K562 (cell line): ENCODE measurements around the gene GOLGA5. TPM values are rescaled to one million over a fixed set of nuclear protein-coding genes. Genes with fewer than 3 reads are reported as not detected.

Source experiments
- CTBP1 ChIP-seq: fragments of 450-650 bp; IDR thresholded peaks from 2 replicates; pipeline ENCODE4 v1.6.1; 2016; ENCODE audit warnings: borderline replicate concordance
- EGR1 ChIP-seq: fragments of 450-650 bp; conservative IDR thresholded peaks from 2 replicates; pipeline ENCODE4 v1.6.1; 2017; ENCODE audit warnings: mild to moderate bottlenecking
- FIP1L1 ChIP-seq: fragments of 200-400 bp; formaldehyde crosslinking; IDR thresholded peaks from 2 replicates; pipeline ENCODE4 v1.6.1; 2018; ENCODE audit warnings: mild to moderate bottlenecking, low read depth, low read length; ENCODE audit not compliant: poor library complexity, severe bottlenecking
- HCFC1 ChIP-seq: IDR thresholded peaks from 2 replicates; pipeline ENCODE4 v1.6.1; 2012; ENCODE audit warnings: low read depth, low read length, improper control_type of control experiment
- NR1H2 ChIP-seq: sonication (generic); formaldehyde crosslinking; IDR thresholded peaks from 2 replicates; pipeline ENCODE4 v1.4.0; 2020; ENCODE audit warnings: mild to moderate bottlenecking, missing genetic modification reagents
- NRF1 ChIP-seq, 2 experiments: fragments of 450-650 bp; IDR thresholded peaks in 1 of 2; conservative IDR thresholded peaks in 1 of 2; 2 replicates each; pipeline ENCODE4 v1.6.1; 2014; ENCODE audit warnings: mild to moderate bottlenecking in 2 of 2
- POLR2G ChIP-seq: fragments of 200-400 bp; formaldehyde crosslinking; IDR thresholded peaks from 2 replicates; pipeline ENCODE4 v1.6.1; 2017; ENCODE audit warnings: low read depth, mild to moderate bottlenecking, antibody characterized with exemption, low read length, moderate library complexity
- PTTG1 ChIP-seq: fragments of 450-650 bp; IDR thresholded peaks from 2 replicates; pipeline ENCODE4 v1.6.1; 2016; ENCODE audit warnings: low read depth, mild to moderate bottlenecking, missing genetic modification characterization, missing compliant biosample characterization
- ZNF143 ChIP-seq: sonication (generic); formaldehyde crosslinking; IDR thresholded peaks from 2 replicates; pipeline ENCODE4 v1.9.0; 2022; ENCODE audit warnings: mild to moderate bottlenecking, missing genetic modification reagents
- polyA plus RNA-seq, 8 experiments: library from polyadenylated mRNA; depleted of rRNA in 4 of 8; stranded (reverse) in 5 of 8; unstranded in 3 of 8; fragments of >200 nt; fragmentation: Nextera tagmentation in 2 of 8; fragmentation: Illumina TruSeq in 1 of 8; extraction: Ambion mirVana in 2 of 8; extraction: Trizol in 1 of 8; gene quantifications; 2 replicates each; pipeline versions ENCODE4 v1.2.1 to v1.2.3, GENCODE V29; 2011 to 2014; ENCODE audit warnings: inconsistent platforms in 1 of 8, missing spikeins in 1 of 8
- total RNA-seq, 7 experiments: library from RNA; depleted of rRNA in 6 of 7; stranded (reverse); fragments of >200 nt in 6 of 7; fragmentation: Illumina TruSeq in 2 of 7; extraction: Trizol in 2 of 7; gene quantifications; 2 replicates each; pipeline versions ENCODE4 v1.2.1 to v1.2.3, GENCODE V29; 2011 to 2021; ENCODE audit warnings: low replicate concordance in 1 of 7
- TF ChIP-seq, protein P1 (sequence below): fragments of 450-650 bp; IDR thresholded peaks from 2 replicates; pipeline ENCODE4 v1.6.1; 2016; ENCODE audit warnings: mild to moderate bottlenecking, moderate library complexity
- TF ChIP-seq, protein P2 (sequence below), 2 experiments: fragments of 450-650 bp; IDR thresholded peaks; 2 replicates each; pipeline ENCODE4 v1.6.1; 2018; ENCODE audit warnings: mild to moderate bottlenecking in 2 of 2, low read depth in 1 of 2; ENCODE audit not compliant: partially characterized antibody in 2 of 2

The GOLGA5 gene
- total and polyA plus RNA-seq, 9 of the 15 experiments (the other 6 are each of a cell fraction or from before 2014, with no cell fraction given), result 5.7 to 19.6 (median 12.7) TPM

DNA sequence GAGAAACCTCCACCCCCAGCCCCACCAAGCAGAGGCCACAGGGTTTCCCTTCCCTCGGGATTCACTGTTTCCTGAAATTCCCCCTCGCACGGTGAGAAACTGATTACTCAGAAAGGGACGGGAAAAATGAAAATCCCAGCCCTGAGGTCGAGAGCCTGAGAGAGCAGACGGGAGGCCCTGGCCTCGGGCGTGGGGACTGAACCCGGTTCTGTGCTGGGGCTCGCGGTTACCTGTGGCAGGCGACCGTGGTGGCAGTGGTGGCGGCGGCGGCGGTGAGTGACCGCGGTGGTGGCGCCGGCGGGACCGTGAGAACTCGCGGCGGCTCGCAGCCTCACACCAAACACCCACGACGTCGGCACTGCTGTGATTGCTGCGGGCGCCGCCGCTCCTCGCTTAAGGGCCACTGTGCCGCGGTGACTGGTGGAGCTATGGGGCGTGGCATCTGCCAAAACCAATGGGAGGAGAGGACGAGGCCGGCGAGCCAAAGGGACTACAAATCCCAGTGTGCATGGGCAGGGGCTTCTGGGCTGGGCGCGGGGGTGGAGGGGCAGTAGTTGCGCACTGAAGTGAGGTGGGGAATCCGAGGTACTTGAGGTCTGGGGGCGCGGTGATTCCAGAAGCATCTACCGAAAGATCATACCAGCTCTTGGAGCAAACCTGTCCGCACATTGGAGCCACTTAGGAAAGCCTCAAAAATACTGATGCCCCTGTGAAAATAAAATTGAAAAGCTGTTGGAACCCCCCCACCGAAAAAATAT, 45.7 kb upstream of the GOLGA5 start, which contains the start of gene LGMN (continued):
- TF ChIP-seq, protein P1, sequence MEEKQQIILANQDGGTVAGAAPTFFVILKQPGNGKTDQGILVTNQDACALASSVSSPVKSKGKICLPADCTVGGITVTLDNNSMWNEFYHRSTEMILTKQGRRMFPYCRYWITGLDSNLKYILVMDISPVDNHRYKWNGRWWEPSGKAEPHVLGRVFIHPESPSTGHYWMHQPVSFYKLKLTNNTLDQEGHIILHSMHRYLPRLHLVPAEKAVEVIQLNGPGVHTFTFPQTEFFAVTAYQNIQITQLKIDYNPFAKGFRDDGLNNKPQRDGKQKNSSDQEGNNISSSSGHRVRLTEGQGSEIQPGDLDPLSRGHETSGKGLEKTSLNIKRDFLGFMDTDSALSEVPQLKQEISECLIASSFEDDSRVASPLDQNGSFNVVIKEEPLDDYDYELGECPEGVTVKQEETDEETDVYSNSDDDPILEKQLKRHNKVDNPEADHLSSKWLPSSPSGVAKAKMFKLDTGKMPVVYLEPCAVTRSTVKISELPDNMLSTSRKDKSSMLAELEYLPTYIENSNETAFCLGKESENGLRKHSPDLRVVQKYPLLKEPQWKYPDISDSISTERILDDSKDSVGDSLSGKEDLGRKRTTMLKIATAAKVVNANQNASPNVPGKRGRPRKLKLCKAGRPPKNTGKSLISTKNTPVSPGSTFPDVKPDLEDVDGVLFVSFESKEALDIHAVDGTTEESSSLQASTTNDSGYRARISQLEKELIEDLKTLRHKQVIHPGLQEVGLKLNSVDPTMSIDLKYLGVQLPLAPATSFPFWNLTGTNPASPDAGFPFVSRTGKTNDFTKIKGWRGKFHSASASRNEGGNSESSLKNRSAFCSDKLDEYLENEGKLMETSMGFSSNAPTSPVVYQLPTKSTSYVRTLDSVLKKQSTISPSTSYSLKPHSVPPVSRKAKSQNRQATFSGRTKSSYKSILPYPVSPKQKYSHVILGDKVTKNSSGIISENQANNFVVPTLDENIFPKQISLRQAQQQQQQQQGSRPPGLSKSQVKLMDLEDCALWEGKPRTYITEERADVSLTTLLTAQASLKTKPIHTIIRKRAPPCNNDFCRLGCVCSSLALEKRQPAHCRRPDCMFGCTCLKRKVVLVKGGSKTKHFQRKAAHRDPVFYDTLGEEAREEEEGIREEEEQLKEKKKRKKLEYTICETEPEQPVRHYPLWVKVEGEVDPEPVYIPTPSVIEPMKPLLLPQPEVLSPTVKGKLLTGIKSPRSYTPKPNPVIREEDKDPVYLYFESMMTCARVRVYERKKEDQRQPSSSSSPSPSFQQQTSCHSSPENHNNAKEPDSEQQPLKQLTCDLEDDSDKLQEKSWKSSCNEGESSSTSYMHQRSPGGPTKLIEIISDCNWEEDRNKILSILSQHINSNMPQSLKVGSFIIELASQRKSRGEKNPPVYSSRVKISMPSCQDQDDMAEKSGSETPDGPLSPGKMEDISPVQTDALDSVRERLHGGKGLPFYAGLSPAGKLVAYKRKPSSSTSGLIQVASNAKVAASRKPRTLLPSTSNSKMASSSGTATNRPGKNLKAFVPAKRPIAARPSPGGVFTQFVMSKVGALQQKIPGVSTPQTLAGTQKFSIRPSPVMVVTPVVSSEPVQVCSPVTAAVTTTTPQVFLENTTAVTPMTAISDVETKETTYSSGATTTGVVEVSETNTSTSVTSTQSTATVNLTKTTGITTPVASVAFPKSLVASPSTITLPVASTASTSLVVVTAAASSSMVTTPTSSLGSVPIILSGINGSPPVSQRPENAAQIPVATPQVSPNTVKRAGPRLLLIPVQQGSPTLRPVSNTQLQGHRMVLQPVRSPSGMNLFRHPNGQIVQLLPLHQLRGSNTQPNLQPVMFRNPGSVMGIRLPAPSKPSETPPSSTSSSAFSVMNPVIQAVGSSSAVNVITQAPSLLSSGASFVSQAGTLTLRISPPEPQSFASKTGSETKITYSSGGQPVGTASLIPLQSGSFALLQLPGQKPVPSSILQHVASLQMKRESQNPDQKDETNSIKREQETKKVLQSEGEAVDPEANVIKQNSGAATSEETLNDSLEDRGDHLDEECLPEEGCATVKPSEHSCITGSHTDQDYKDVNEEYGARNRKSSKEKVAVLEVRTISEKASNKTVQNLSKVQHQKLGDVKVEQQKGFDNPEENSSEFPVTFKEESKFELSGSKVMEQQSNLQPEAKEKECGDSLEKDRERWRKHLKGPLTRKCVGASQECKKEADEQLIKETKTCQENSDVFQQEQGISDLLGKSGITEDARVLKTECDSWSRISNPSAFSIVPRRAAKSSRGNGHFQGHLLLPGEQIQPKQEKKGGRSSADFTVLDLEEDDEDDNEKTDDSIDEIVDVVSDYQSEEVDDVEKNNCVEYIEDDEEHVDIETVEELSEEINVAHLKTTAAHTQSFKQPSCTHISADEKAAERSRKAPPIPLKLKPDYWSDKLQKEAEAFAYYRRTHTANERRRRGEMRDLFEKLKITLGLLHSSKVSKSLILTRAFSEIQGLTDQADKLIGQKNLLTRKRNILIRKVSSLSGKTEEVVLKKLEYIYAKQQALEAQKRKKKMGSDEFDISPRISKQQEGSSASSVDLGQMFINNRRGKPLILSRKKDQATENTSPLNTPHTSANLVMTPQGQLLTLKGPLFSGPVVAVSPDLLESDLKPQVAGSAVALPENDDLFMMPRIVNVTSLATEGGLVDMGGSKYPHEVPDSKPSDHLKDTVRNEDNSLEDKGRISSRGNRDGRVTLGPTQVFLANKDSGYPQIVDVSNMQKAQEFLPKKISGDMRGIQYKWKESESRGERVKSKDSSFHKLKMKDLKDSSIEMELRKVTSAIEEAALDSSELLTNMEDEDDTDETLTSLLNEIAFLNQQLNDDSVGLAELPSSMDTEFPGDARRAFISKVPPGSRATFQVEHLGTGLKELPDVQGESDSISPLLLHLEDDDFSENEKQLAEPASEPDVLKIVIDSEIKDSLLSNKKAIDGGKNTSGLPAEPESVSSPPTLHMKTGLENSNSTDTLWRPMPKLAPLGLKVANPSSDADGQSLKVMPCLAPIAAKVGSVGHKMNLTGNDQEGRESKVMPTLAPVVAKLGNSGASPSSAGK, result 0 out of 2 replicates have a peak, but pooled peaks have one; percentile 60
- TF ChIP-seq CTBP1 (peak; percentile 39; the same call in 1 of the 2 replicates), PTTG1 (tag) (no peak), NR1H2 (CRISPR knock-in tag) (no peak), EGR1 (peak; percentile 67; the same call in 1 of the 2 replicates), HCFC1 (peak; percentile 71), FIP1L1 (no peak), ZNF143 (CRISPR knock-in tag) (peak; percentile 72), NRF1 (conservative IDR thresholded peaks at IDR 0.05 in 1 of 2, IDR thresholded peaks at IDR 0.05 in 1 of 2) (peak in 1 of 2 experiments; percentile 48; a peak in 2 of 4 replicates), POLR2G (peak; percentile 46; the same call in 1 of the 2 replicates)
- TF ChIP-seq, protein P2, sequence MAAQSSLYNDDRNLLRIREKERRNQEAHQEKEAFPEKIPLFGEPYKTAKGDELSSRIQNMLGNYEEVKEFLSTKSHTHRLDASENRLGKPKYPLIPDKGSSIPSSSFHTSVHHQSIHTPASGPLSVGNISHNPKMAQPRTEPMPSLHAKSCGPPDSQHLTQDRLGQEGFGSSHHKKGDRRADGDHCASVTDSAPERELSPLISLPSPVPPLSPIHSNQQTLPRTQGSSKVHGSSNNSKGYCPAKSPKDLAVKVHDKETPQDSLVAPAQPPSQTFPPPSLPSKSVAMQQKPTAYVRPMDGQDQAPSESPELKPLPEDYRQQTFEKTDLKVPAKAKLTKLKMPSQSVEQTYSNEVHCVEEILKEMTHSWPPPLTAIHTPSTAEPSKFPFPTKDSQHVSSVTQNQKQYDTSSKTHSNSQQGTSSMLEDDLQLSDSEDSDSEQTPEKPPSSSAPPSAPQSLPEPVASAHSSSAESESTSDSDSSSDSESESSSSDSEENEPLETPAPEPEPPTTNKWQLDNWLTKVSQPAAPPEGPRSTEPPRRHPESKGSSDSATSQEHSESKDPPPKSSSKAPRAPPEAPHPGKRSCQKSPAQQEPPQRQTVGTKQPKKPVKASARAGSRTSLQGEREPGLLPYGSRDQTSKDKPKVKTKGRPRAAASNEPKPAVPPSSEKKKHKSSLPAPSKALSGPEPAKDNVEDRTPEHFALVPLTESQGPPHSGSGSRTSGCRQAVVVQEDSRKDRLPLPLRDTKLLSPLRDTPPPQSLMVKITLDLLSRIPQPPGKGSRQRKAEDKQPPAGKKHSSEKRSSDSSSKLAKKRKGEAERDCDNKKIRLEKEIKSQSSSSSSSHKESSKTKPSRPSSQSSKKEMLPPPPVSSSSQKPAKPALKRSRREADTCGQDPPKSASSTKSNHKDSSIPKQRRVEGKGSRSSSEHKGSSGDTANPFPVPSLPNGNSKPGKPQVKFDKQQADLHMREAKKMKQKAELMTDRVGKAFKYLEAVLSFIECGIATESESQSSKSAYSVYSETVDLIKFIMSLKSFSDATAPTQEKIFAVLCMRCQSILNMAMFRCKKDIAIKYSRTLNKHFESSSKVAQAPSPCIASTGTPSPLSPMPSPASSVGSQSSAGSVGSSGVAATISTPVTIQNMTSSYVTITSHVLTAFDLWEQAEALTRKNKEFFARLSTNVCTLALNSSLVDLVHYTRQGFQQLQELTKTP (IDR thresholded peaks at IDR 0.05; ENCODE audit: low read depth in 1 of 2, partially characterized antibody in 2 of 2), result peak in 1 of 2 experiments; percentile 83
